Adipocyte (in vitro differentiated cells): Measurements from ENCODE around the gene IQGAP1.

ENCODE experiments used
- DNase-seq: peaks from one replicate; pipeline ENCODE4 v3.0.0-alpha.2; 2015; ENCODE audit warnings: low read depth
- H3K27me3 ChIP-seq: replicated peaks from 2 replicates; pipeline ENCODE4 v1.7.0; 2013; ENCODE audit warnings: mild to moderate bottlenecking, low read length, moderate library complexity; ENCODE audit not compliant: control insufficient read depth, insufficient read depth
- H3K36me3 ChIP-seq: 2 replicates; pipeline ENCODE4 v1.7.0; 2013; ENCODE audit warnings: low read length, mild to moderate bottlenecking, moderate library complexity; ENCODE audit not compliant: control insufficient read depth, insufficient read depth, severe bottlenecking
- H3K4me1 ChIP-seq: 2 replicates; pipeline ENCODE4 v1.7.0; 2013; ENCODE audit warnings: mild to moderate bottlenecking, low read length, moderate library complexity; ENCODE audit not compliant: control insufficient read depth, insufficient read depth
- H3K4me3 ChIP-seq: 2 replicates; pipeline ENCODE4 v1.7.0; 2013; ENCODE audit warnings: mild to moderate bottlenecking, low read length, moderate library complexity
- H3K9ac ChIP-seq: 2 replicates; pipeline ENCODE4 v1.7.0; 2013; ENCODE audit warnings: mild to moderate bottlenecking, low read length, moderate library complexity
- H3K9me3 ChIP-seq: 2 replicates; pipeline ENCODE4 v1.7.0; 2013; ENCODE audit warnings: mild to moderate bottlenecking, low read length, moderate library complexity; ENCODE audit not compliant: control insufficient read depth

The IQGAP1 gene

GRCh38 chr15:90478846-90479481, 90.9 kb downstream of the IQGAP1 start:
- Histone ChIP-seq H3K36me3 (peaks cover 75% of the 10 kb centered on the region), H3K4me1 (no peaks in the 10 kb centered on the region), H3K9me3 (no peaks in the 10 kb centered on the region), H3K4me3 (no peak overlapping the region), H3K27me3 (no peaks in the 10 kb centered on the region), H3K9ac (no peak overlapping the region)
- DNase-seq, result no peak

- Histone ChIP-seq H3K4me1 (no peaks in the 10 kb centered on the region), H3K4me3 (no peak overlapping the region), H3K9ac (no peak overlapping the region), H3K9me3 (no peaks in the 10 kb centered on the region), H3K36me3 (peaks cover 73% of the 10 kb centered on the region), H3K27me3 (no peaks in the 10 kb centered on the region)
- no peak for DNase-seq
These were observed 91.6 kb downstream of the IQGAP1 start for GRCh38 chr15:90479656-90480055.

- H3K4me3 ChIP-seq, result no peak overlapping the region
- no peak for DNase-seq
- no peaks in the 10 kb centered on the region for H3K4me1 ChIP-seq
- H3K36me3 ChIP-seq, result peaks cover 81% of the 10 kb centered on the region
- no peak overlapping the region for H3K9ac ChIP-seq
- no peaks in the 10 kb centered on the region for H3K9me3 ChIP-seq
- no peaks in the 10 kb centered on the region for H3K27me3 ChIP-seq
These were observed 93.0 kb downstream of the IQGAP1 start for GRCh38 chr15:90481023-90481422.

GRCh38 chr15:90482124-90483011, 94.3 kb downstream of the IQGAP1 start:
- peaks cover 81% of the 10 kb centered on the region for H3K36me3 ChIP-seq
- H3K9me3 ChIP-seq, result no peaks in the 10 kb centered on the region
- H3K27me3 ChIP-seq, result no peaks in the 10 kb centered on the region
- no peak overlapping the region for H3K9ac ChIP-seq
- peak; percentile 78 for DNase-seq
- no peak overlapping the region for H3K4me3 ChIP-seq
- H3K4me1 ChIP-seq, result no peaks in the 10 kb centered on the region

DNA sequence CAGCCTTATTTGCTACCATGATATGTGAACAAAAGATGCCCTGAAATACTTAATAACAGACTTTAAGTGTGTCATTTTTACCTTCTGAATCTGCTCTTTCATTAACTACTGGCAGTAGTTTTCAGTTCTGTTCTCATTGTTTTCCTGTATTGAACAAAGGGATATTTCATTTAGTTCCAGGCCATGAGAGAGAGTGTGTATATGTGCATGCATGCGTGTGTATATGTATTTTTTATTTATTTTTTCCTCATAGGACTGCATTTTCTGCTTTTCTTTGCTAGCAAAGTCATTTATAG, 94.9 kb downstream of the IQGAP1 start:
- DNase-seq, result no peak
- no peaks in the 10 kb centered on the region for H3K27me3 ChIP-seq
- no peaks in the 10 kb centered on the region for H3K9me3 ChIP-seq
- H3K4me3 ChIP-seq, result no peak overlapping the region
- no peak overlapping the region for H3K9ac ChIP-seq
- H3K36me3 ChIP-seq, result peaks cover 80% of the 10 kb centered on the region
- no peaks in the 10 kb centered on the region for H3K4me1 ChIP-seq

DNA sequence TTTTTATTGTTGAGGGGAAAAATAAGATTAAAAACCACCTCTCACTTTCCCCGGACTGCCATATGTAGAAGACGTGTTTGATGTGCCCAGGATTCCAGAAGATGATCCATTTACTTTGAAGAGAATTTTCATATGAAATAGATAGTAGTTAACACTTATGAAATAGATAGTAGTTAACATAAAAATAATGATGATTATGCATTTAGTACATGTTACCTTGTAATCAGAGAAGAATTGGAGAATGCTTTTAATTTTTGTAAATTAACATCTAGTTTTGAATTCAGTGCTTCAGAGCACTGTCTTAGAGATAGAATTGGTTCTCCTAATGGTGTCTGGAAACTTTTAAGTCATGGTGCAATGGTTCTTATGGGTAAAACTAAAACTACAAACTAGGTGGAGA, 95.6 kb downstream of the IQGAP1 start:
- Histone ChIP-seq H3K9ac (no peak overlapping the region), H3K4me1 (no peaks in the 10 kb centered on the region), H3K4me3 (no peak overlapping the region), H3K36me3 (peaks cover 78% of the 10 kb centered on the region), H3K9me3 (no peaks in the 10 kb centered on the region), H3K27me3 (no peaks in the 10 kb centered on the region)
- DNase-seq, result no peak

GRCh38 chr15:90487186-90487585, 99.1 kb downstream of the IQGAP1 start:
- H3K4me1 ChIP-seq, result no peaks in the 10 kb centered on the region
- DNase-seq, result no peak
- no peaks in the 10 kb centered on the region for H3K27me3 ChIP-seq
- H3K36me3 ChIP-seq, result peaks cover 89% of the 10 kb centered on the region
- H3K4me3 ChIP-seq, result no peak overlapping the region
- no peak overlapping the region for H3K9ac ChIP-seq
- no peaks in the 10 kb centered on the region for H3K9me3 ChIP-seq

DNA sequence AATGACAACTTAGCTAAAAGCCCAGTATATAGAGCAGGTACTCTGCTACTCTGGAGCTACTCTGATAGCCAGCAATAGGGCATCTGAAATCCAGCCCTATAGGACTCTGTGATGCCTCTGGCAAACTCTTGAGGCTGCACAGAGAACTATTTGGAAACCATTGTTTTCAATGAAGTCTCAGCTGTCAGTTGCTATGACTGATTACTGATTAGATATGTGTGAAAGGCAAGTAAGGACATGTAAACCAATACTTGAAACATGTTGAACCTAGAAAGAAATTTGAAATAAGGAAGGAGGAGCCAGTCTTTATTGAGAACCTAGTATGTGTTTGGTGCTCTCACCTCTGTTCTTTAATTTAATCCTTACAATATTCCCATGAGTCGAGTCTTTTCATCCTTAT, 101.5 kb downstream of the IQGAP1 start:
- no peaks in the 10 kb centered on the region for H3K27me3 ChIP-seq
- H3K4me1 ChIP-seq, result no peaks in the 10 kb centered on the region
- H3K9me3 ChIP-seq, result no peaks in the 10 kb centered on the region
- no peak for DNase-seq
- H3K36me3 ChIP-seq, result peaks cover 91% of the 10 kb centered on the region
- no peak overlapping the region for H3K4me3 ChIP-seq
- no peak overlapping the region for H3K9ac ChIP-seq

DNA sequence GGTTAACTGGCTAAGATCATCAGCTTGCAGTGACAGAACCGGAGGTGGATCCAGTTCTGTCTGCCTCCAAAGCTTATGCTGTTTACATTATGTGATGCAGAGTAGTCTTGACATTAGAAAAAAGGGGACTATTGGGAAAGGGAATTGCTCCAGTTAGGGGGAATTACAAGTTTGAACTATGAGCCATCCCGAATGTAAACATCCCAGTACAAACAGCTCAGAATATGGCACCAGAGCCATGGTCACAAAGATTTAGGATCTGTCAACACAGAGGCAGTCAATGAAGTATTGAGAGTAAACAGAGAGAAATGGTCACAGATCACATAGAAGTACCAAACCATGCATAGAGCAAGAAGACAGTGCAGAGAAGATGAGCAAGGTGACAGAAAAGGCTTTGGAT, 101.9 kb downstream of the IQGAP1 start:
- H3K4me3 ChIP-seq, result no peak overlapping the region
- peaks cover 94% of the 10 kb centered on the region for H3K36me3 ChIP-seq
- H3K9ac ChIP-seq, result no peak overlapping the region
- H3K9me3 ChIP-seq, result no peaks in the 10 kb centered on the region
- no peaks in the 10 kb centered on the region for H3K27me3 ChIP-seq
- DNase-seq, result no peak
- no peaks in the 10 kb centered on the region for H3K4me1 ChIP-seq

DNA sequence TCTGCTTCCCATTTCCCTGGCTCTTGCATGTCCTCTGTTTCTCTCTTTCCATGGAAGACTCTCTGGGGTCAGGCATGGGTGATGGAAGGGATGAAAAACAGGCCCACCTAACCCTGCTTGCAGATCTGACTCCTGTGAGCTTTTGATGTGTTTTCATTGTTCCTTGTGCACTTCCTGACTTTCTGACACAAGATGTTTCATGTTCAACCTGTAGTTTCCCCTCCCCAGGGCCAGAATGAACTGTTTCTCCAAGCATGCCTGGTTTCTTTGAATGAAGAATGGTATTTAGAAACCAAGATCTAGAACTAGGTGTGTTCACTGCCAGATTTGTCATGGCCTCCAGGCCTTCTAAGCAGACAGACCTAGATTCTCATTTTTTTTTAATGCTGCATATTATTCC, 105.6 kb downstream of the IQGAP1 start:
- peaks cover 91% of the 10 kb centered on the region for H3K36me3 ChIP-seq
- H3K9me3 ChIP-seq, result no peaks in the 10 kb centered on the region
- DNase-seq, result no peak
- no peaks in the 10 kb centered on the region for H3K27me3 ChIP-seq
- H3K9ac ChIP-seq, result no peak overlapping the region
- no peak overlapping the region for H3K4me3 ChIP-seq
- no peaks in the 10 kb centered on the region for H3K4me1 ChIP-seq

- Histone ChIP-seq H3K27me3 (no peaks in the 10 kb centered on the region), H3K9ac (no peak overlapping the region), H3K36me3 (peaks cover 92% of the 10 kb centered on the region), H3K9me3 (no peaks in the 10 kb centered on the region), H3K4me1 (no peaks in the 10 kb centered on the region), H3K4me3 (no peak overlapping the region)
- DNase-seq, result no peak
These were observed 107.0 kb downstream of the IQGAP1 start for GRCh38 chr15:90495067-90495466.
